ENCODE measurements around the gene ARHGAP22.
A peak's percentile ranks its signal among the peaks of the same experiment; 100 is the strongest.

The ARHGAP22 gene

DNA sequence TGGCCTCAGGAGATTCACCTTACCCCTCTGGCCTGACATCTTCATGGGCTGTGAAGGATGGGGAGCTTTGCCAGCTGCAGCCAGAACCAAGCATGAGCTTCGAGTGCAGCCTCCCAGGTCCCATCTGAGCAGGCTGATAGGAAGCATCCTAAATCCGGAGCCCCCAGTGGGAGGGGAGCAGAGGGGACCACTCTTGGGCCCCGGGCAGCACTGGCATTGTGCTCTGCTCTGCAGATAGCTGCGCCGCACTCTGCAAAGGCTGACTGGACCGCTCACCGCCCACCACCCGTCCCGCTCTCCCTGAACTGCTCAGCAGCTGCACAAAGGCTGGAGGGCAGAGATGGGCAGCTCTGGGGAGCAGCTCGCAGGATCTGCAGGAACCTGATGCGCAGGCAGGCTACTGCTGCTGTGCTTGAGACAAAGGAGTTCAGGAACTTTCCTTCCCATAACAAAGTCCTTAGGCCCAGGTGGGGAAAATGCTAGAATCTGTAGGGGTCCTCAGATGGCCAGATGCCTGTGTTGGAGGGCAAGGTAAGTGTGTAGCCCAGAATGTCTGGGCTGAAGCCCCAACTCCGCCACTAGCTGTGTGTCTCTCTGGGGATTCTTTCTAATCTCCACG is 51.8 kb downstream of the ARHGAP22 start:
- no peak for DNase-seq (ENCODE audit: low spot score)

- DNase-seq (ENCODE audit: low spot score) = peak; percentile 69
These were observed 52.8 kb downstream of the ARHGAP22 start for GRCh38 chr10:48551861-48552591.

GRCh38 chr10:48550977-48551376 is 53.9 kb downstream of the ARHGAP22 start:
- no peak for DNase-seq (ENCODE audit: low spot score)

GRCh38 chr10:48550071-48550691 is 54.7 kb downstream of the ARHGAP22 start:
- DNase-seq (ENCODE audit: low spot score) = no peak

- no peak for DNase-seq (ENCODE audit: low spot score)
These were observed 55.6 kb downstream of the ARHGAP22 start for GRCh38 chr10:48549236-48549635.

- DNase-seq (ENCODE audit: low spot score) = no peak
These were observed 56.2 kb downstream of the ARHGAP22 start for GRCh38 chr10:48548531-48549135.

GRCh38 chr10:48547981-48548380 is 56.9 kb downstream of the ARHGAP22 start:
- DNase-seq (ENCODE audit: low spot score) = no peak

- no peak for DNase-seq (ENCODE audit: low spot score)
These were observed 57.6 kb downstream of the ARHGAP22 start for GRCh38 chr10:48547061-48547895.

GRCh38 chr10:48545462-48546145 is 59.3 kb downstream of the ARHGAP22 start:
- no peak for DNase-seq (ENCODE audit: low spot score)

DNA sequence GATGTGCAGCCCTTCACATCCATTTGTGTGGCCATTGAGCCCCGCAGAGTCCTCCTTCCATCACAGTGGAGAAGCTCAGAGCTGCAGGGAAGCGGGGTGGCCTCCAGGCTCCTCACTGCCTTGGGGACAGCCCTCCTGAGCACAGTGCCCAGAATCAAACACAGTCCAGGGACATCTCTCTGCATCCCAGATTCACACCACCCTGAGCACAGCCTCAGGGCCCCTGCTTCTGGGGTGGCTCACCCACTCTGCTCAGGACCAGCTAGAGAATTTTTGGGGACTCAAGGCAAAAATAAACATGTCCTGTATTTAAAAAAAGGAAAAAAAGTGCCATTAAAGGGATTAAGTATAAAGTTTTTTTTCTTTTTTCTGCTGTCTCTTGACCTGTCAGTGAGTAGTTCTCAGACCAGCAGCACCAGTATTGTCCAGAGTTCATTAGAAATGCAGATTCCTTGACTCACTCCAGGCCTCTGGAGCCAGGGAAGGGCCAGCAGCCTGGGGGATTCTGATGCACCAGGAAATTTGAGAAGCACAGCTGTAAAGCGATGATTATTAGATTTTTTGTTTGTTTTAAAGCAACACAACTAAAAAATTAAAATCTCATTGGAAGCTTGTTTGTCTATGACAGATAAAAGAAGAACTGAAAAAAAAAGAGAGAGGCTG is 61.6 kb downstream of the ARHGAP22 start:
- DNase-seq (ENCODE audit: low spot score) = no peak

DNA sequence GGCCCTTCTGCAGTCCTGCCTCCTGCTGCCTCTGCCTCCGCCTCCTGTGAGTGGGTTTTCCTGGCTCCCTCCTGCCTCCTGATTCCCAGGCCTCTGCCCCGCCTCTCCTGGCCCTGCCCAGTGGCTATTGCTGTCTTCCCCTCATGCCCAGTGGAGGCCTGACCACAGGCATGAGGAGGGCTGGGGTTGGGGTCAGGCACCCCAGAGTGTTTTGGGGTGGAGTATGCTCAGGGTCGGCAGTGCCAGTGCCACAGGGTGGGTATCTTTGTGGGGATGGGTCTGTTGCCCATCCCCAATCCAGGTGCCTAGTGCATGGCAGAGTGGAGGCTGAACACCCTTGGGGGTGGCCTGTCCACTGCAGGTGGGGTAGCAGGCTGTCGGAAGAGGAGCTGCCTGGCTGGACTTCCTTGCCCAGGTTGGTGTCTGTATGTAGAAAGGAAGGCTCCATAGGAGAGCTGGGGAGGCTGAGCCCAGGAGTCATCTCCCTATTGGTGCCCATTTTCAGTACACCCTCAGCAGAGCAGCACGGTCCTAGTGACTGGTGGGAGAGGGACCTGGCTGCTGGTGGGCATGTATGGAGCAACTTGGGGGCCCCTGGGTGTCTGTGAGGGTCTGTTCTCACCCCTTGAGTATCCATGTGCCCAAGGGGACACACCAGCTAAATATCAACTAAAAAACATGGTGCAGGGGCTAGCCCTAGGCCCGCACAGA is 62.2 kb downstream of the ARHGAP22 start:
- no peak for DNase-seq (ENCODE audit: low spot score)

GRCh38 chr10:48541144-48541795 is 63.6 kb downstream of the ARHGAP22 start:
- DNase-seq (ENCODE audit: low spot score) = no peak

- no peak for DNase-seq (ENCODE audit: low spot score)
These were observed 66.3 kb downstream of the ARHGAP22 start for GRCh38 chr10:48538611-48539010.

GRCh38 chr10:48536916-48537890 is 67.7 kb downstream of the ARHGAP22 start:
- no peak for DNase-seq (ENCODE audit: low spot score)

DNA sequence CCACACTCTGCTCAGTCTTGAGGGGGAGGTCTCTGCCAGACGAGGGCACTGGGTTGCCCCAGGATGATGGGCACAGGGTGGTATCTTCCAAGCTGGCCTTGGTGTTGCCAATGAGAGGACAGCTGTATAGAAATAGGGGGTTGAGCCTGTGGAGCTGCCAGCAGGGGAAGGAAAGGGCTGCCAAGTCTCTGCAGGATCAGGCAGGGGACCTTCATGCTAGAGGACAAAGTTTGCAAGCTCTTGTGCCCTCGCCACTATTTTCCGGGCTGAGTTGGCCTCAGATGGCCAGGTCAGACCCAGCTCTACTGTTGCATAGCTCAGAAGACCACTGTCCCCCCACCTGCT is 68.7 kb downstream of the ARHGAP22 start:
- DNase-seq (ENCODE audit: low spot score) = no peak

DNA sequence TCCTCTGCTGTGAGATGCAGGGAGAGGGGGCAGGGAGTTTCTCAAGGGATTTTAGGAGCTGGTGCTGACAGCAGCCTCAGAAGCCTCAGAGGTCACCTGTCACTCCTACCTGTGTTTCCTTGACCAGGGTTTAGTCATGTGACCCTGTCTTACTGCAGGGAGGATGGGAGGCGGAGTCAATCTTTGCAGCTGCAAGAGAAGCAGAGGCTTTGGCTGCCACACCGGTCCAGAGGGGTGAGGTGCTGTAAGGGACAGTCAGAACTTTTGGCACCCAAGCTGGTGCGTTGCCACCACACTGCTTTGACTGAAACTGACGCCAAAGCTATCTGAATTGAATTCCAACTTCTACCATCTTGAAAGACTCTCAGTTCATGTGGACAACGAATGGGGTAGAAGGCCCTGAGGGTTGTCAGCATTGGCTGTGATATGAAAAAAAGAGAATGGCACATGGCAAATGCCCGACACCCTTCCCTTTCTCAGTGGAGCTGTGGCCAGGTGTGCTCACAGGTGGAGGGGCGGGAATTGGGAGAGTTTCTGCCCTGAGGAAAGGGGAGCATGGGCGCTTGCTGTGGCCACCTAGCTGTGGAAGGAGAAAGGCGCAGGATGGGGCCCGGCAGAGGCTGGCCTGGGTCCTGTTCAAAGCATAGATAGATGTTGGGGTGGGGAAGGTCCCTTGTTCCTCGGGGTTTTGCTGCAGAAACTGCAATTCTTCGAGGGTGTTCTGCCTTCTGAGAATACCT is 69.3 kb downstream of the ARHGAP22 start:
- no peak for DNase-seq (ENCODE audit: low spot score)

- no peak for DNase-seq (ENCODE audit: low spot score)
These were observed 70.7 kb downstream of the ARHGAP22 start for GRCh38 chr10:48533951-48534720.

Data from globus pallidus (tissue), 1 donor.